K562 (cell line): ENCODE results near the gene YLPM1. TPM values are rescaled to one million over a fixed set of nuclear protein-coding genes. Genes with fewer than 3 reads are reported as not detected.

Source experiments
- CAMTA2 ChIP-seq: fragments of 250-450 bp; sonication (Bioruptor Pico); conservative IDR thresholded peaks from 2 replicates; pipeline ENCODE4 v1.5.1; 2022
- E2F5 ChIP-seq: sonication (generic); formaldehyde crosslinking; IDR thresholded peaks from 2 replicates; pipeline ENCODE4 v1.8.0; 2022; ENCODE audit warnings: mild to moderate bottlenecking, missing genetic modification reagents
- ELK3 ChIP-seq: fragments of 450-650 bp; formaldehyde crosslinking; IDR thresholded peaks from 2 replicates; pipeline ENCODE4 v1.4.0; 2020; ENCODE audit warnings: mild to moderate bottlenecking
- ILK ChIP-seq: fragments of 450-650 bp; IDR thresholded peaks from 2 replicates; pipeline ENCODE4 v1.6.1; 2016; ENCODE audit warnings: missing genetic modification characterization, low read depth, mild to moderate bottlenecking, missing compliant biosample characterization, moderate library complexity, borderline replicate concordance
- LARP7 ChIP-seq: fragments of 450-650 bp; IDR thresholded peaks from 2 replicates; pipeline ENCODE4 v1.6.1; 2016
- MCM2 ChIP-seq: fragments of 450-650 bp; IDR thresholded peaks from 2 replicates; pipeline ENCODE4 v1.6.1; 2017; ENCODE audit warnings: low read depth, mild to moderate bottlenecking
- MEF2D ChIP-seq: conservative IDR thresholded peaks from 2 replicates; pipeline ENCODE4 v1.6.1; 2016; ENCODE audit warnings: low read depth, missing genetic modification characterization, missing compliant biosample characterization
- NFIX ChIP-seq: fragments of 250-450 bp; sonication (Bioruptor Pico); IDR thresholded peaks from 2 replicates; pipeline ENCODE4 v1.4.0; 2020; ENCODE audit warnings: low read depth, mild to moderate bottlenecking, moderate library complexity
- NUFIP1 ChIP-seq: fragments of 450-650 bp; IDR thresholded peaks from 2 replicates; pipeline ENCODE4 v1.6.1; 2018; ENCODE audit not compliant: partially characterized antibody
- PRPF4 ChIP-seq: fragments of 200-400 bp; formaldehyde crosslinking; IDR thresholded peaks from one replicate; pipeline ENCODE4 v1.6.1; 2017; ENCODE audit warnings: low read length, low read depth, mild to moderate bottlenecking; ENCODE audit not compliant: insufficient read depth, poor library complexity, severe bottlenecking
- SAFB2 ChIP-seq: fragments of 200-400 bp; formaldehyde crosslinking; IDR thresholded peaks from 2 replicates; pipeline ENCODE4 v1.6.1; 2018; ENCODE audit warnings: borderline replicate concordance, low read length, low read depth, moderate library complexity; ENCODE audit not compliant: severe bottlenecking
- SIN3B ChIP-seq: fragments of 450-650 bp; IDR thresholded peaks from 2 replicates; pipeline ENCODE4 v1.6.1; 2017; ENCODE audit warnings: low read depth, mild to moderate bottlenecking, moderate library complexity
- SREBF2 ChIP-seq: sonication (generic); formaldehyde crosslinking; IDR thresholded peaks from 2 replicates; pipeline ENCODE4 v1.4.0; 2020; ENCODE audit warnings: mild to moderate bottlenecking, missing genetic modification reagents
- TBP ChIP-seq: optimal IDR thresholded peaks from 2 replicates; pipeline ENCODE3; 2011; ENCODE audit warnings: low read depth, low read length, improper control_type of control experiment
- TFAM ChIP-seq: fragments of 250-450 bp; sonication (Bioruptor Pico); conservative IDR thresholded peaks from 2 replicates; pipeline ENCODE4 v1.5.0; 2021; ENCODE audit warnings: mild to moderate bottlenecking, moderate library complexity
- TRIM25 ChIP-seq: fragments of 450-650 bp; IDR thresholded peaks from 2 replicates; pipeline ENCODE4 v1.7.0; 2016; ENCODE audit warnings: borderline replicate concordance
- USF1 ChIP-seq: sonication (generic); formaldehyde crosslinking; IDR thresholded peaks from 2 replicates; pipeline ENCODE4 v1.9.0; 2022; ENCODE audit warnings: mild to moderate bottlenecking, missing genetic modification reagents
- ZNF280A ChIP-seq: fragments of 450-650 bp; IDR thresholded peaks from 2 replicates; pipeline ENCODE4 v1.6.1; 2018; ENCODE audit warnings: mild to moderate bottlenecking, low read depth; ENCODE audit not compliant: partially characterized antibody
- ZNF354B ChIP-seq: fragments of 250-450 bp; sonication (Bioruptor Pico); IDR thresholded peaks from 2 replicates; pipeline ENCODE4 v1.4.0; 2020
- ZNF644 ChIP-seq: fragments of 200-800 bp; sonication (Bioruptor generic); IDR thresholded peaks from 2 replicates; pipeline ENCODE4 v1.6.1; 2016; ENCODE audit warnings: low read depth, missing genetic modification characterization, missing compliant biosample characterization
- ZNF766 ChIP-seq: fragments of 200-800 bp; sonication (Bioruptor generic); conservative IDR thresholded peaks from 2 replicates; pipeline ENCODE4 v1.6.1; 2016; ENCODE audit warnings: missing genetic modification characterization, missing compliant biosample characterization
- polyA plus RNA-seq, 8 experiments: library from polyadenylated mRNA; depleted of rRNA in 4 of 8; stranded (reverse) in 5 of 8; unstranded in 3 of 8; fragments of >200 nt; fragmentation: Nextera tagmentation in 2 of 8; fragmentation: Illumina TruSeq in 1 of 8; extraction: Ambion mirVana in 2 of 8; extraction: Trizol in 1 of 8; gene quantifications; 2 replicates each; pipeline versions ENCODE4 v1.2.1 to v1.2.3, GENCODE V29; 2011 to 2014; ENCODE audit warnings: inconsistent platforms in 1 of 8, missing spikeins in 1 of 8
- total RNA-seq, 7 experiments: library from RNA; depleted of rRNA in 6 of 7; stranded (reverse); fragments of >200 nt in 6 of 7; fragmentation: Illumina TruSeq in 2 of 7; extraction: Trizol in 2 of 7; gene quantifications; 2 replicates each; pipeline versions ENCODE4 v1.2.1 to v1.2.3, GENCODE V29; 2011 to 2021; ENCODE audit warnings: low replicate concordance in 1 of 7

YLPM1 gene
- total and polyA plus RNA-seq, 9 of the 15 experiments (the other 6 are each of a cell fraction or from before 2014, with no cell fraction given): 7.2 to 32.7 (median 14.6) TPM

- TF ChIP-seq ELK3 (CRISPR knock-in tag) (no peak), SIN3B (peak; percentile 42; the same call in 1 of the 2 replicates), ZNF766 (CRISPR knock-in tag) (no peak), ZNF644 (tag) (no peak), NFIX (no peak), TFAM (CRISPR knock-in tag) (no peak), SAFB2 (no peak), TBP (peak; percentile 70), LARP7 (no peak), TRIM25 (no peak), MCM2 (no peak), MEF2D (tag) (no peak), CAMTA2 (CRISPR knock-in tag) (no peak), SREBF2 (CRISPR knock-in tag) (no peak), ILK (tag) (no peak), PRPF4 (no peak), ZNF280A (no peak), E2F5 (no peak), NUFIP1 (no peak), USF1 (CRISPR knock-in tag) (no peak), ZNF354B (no peak)
These were observed at the start of gene YLPM1 (continued) for GRCh38 chr14:74762917-74763802.
